Caki2 (cell line): Measurements from ENCODE around the gene TMEM245. TPM values are rescaled to one million over a fixed set of nuclear protein-coding genes. Genes with fewer than 3 reads are reported as not detected.
"Not testable (repeated sequence)": the region's sequence is repeated elsewhere in the genome, so short reads cannot be mapped to it uniquely, and the experiment has no call there.

Source experiments
- DNase-seq: peaks from one replicate; pipeline ENCODE4 v3.0.0-alpha.2; 2015; ENCODE audit warnings: low read depth
- in situ Hi-C: cut with HindIII; loops from 2 replicates; pipeline ENCODE4 v1.10.0; 2016; ENCODE audit warnings: low sequenced_read_pairs, low pct_unique_long_range_greater_than_20kb, mixed read lengths
- total RNA-seq: library from RNA; depleted of rRNA; stranded (reverse); fragments of >200 nt; shearing (Covaris generic); gene quantifications from 2 replicates; pipeline ENCODE4 v1.2.3, GENCODE V29; 2014; ENCODE audit warnings: low replicate concordance; rRNA removed

TMEM245 gene
- total RNA-seq, 1 experiment from 2014 or later, result 53.0 TPM

DNA sequence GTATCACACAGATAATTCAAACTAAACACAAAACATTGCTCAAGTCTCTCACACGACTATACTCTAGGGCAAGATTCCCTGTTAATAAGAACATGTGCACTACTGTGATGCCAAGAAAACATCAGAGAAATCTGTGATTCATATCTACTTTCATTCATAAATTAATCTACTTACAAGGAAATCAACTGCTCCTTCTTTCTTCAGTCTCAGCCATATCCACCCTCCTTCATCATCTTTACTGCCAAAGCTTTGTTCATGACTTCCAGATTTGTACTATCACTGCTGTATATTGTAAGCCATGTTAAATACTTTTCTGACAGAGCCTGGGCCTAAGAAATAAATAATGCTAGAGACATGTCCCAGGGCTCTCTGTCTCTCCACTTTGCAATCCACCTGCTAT, 141.5 kb downstream of the TMEM245 start:
- in situ Hi-C loops, result no loop called here
- no peak for DNase-seq

DNA sequence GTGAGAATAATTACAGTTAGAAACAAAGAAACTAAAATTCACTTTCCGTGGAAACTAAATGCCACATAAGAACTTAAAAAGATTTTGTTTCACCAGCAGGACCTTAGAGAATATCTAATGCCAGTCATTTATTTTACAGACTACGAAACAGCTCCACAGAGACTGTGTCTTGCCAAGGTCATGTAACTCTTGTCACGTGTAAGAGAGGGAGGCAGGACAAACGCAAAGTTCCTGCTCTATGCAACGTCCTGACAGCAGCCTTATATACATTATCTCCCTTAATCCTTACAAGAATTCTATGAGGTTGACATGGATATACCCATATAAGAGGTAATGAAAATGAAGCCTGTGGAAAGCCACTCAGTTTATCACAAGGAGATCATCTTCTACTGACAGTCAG, 145.9 kb downstream of the TMEM245 start:
- DNase-seq, result no peak
- in situ Hi-C loops, result no loop called here

DNA sequence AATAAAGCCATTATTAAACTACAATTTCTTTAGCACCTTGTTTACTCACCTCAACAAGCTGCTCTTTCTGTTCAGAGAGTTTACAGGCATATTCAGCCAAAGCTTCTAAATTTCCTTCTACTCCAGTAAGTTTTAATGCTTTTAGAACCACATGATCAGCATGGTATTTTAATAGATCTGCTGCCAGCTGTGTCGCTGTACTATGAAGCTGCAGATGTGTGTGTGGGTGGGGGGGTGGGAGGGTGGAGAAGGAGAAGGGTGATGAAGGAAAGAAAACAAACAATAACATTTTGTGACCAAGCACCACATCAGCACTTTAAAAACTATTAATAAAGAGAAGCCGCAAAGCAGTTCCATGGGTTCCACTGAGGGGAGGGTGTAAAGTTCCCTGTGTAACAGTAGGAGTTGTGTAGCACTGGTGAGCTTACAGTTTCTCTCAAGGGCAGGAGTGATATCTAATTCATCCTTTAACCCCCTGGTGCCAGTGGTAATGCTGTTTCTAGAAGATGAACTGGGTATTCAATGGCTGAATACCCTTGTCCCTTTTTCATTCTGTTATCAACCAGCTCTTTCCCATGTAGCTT, 147.0 kb downstream of the TMEM245 start:
- in situ Hi-C loops, result no loop called here
- no peak for DNase-seq

DNA sequence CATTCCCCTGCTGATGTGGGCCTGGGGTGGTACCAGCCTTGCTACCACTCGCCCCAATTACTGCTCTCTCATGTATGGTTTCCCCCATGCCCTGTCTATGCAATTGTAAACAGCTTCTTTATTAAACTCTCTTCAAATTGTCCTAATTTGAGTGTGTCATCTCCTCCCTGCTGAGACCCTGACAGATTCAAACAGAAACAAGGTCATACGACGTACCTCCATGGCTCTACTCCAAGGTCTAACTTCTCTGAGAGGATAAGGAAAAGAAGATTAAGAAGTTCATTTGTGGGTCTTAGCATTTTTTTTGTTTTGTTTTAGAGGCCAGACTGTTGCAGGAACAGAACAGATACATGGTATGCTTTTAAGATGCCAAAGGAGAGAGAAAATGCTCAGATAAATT, 147.6 kb downstream of the TMEM245 start:
- in situ Hi-C loops, result no loop called here
- DNase-seq, result no peak

DNA sequence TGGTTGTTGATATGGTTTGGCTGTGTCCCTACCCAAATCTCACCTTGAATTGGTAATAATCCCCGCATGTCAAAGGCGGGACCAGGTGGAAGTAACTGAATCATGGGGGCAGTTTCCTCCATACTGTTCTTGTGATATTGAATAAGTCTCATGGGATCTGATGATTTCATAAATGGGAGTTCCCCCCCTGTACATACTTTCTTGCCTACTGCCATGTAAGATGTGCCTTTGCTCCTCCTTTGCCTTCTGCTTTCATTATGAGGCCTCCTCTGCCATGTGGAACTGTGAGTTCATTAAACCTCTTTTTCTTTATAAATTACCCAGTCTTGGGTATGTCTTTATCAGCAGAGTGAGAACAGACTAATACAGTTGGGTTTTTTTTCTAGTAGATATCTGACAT, 148.4 kb downstream of the TMEM245 start:
- DNase-seq, in situ Hi-C loops: not testable (repeated sequence)

DNA sequence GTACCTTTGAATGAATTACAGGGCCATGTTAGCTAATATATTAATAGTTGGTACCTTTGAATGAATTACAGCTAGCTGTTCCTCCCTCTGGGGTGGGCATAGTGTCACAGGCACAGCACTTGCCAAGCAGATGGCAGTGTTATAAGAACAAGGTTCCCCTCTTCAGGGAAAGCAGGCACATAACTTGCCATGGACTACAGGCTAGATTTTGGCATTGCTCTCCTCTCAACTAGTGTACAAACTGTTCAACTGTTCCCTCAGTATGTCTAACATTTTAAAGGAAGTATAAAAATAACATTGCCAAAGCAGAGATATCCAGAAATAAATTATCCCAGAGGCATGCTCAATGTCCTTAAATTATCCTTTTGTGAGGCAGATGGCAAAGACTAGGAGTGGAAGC, 151.8 kb downstream of the TMEM245 start:
- DNase-seq, result no peak
- in situ Hi-C loops, result no loop called here

Other genes starting within 250 kb of the TMEM245 start
- gene ELP1, start 185.8 kb downstream of the TMEM245 start, total RNA-seq, result 17.7 and 22.1 TPM in 2 replicates
- 11.7 and 14.2 TPM in 2 replicates for gene ABITRAM, start 185.5 kb downstream of the TMEM245 start, total RNA-seq
- 80.3 and 113 TPM in 2 replicates for gene CTNNAL1, start 106.4 kb downstream of the TMEM245 start, total RNA-seq
- gene FRRS1L, start 47.3 kb upstream of the TMEM245 start, total RNA-seq, result not detected in 2 replicates
- gene EPB41L4B, start 201.1 kb upstream of the TMEM245 start, total RNA-seq, result 2.7 and 4.4 TPM in 2 replicates